ENCODE data around the gene MOGAT1.
"Not testable (repeated sequence)": the region's sequence is repeated elsewhere in the genome, so short reads cannot be mapped to it uniquely, and the experiment has no call there.

MOGAT1 gene

GRCh38 chr2:222713002-222713401 is 41.5 kb downstream of the MOGAT1 start:
- no peak for DNase-seq

DNA sequence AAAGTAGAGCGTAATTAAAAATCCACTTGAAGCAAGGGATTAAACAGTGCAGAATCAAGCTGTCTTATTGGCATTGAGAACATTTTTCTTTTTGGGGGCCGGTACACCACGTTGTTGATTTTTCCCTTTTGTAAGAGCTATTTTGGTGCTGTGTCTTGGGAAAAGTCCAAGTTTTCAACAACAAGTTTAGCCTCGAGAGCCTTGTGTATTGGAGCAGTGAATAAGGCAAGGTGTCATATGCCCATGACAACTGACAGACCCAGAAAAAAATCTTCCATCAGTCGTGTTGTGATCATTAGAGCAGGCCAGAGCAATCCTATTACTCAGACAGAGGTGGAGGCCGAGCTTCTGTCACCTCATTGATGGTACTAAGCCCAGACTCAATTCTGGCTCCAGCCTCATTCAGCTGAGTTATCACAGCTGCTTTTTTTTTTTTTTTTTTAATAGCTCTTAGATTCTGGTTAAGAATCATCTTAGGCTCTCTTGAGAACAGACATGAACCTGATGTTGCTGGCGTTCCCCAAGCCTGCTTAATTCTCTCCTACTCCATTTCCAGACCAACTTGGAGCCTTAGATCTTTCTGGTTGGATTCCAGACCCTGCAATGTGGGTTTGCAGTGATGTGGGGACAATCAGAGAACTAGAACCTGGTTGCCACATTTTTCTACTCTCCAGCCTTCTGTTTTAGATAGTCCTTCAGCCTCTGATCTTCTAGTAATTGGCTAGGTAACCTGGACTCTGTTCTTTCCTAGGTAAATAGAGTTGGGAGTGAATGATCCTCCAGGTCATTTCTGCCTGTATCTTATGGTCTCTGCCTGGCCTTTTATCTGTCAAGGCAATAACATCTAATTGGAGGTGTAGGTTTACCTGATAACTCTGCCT is 43.1 kb downstream of the MOGAT1 start:
- DNase-seq, result no peak

DNA sequence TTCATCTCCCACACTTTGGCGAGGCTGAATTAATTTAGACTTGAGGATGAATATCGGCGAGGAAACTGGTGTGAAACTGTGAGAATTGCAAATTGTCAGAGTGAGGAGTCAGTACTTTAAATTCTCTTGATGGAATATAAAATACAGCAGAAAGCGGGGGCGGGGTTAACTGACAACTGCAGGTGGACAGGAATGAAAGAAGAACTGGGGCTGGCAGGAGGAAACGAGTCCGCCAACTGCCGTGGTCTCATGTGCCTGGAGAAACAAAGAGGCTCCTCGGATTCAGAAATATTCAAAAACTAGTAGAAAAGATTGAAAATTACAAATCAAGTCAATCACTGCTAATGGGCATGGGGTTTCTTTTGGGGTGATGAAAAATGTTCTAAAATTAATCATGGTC is 44.3 kb downstream of the MOGAT1 start:
- DNase-seq, result no peak

DNA sequence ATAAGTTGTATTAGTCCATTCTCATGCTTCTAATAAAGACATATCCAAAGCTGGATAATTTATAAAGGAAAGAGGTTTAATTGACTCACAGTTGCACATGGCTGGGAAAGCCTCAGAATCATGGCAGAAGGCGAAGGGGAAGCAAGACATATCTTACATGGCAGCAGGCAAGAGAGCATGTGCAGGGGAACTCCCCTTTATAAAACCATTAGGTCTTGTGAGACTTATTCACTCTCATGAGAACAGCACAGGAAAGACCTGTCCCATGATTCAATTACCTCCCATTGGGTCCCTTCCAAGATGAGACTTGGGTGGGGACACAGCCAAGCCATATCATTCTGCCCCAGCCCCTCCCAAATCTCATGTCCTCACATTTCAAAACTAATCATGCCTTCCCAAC is 48.3 kb downstream of the MOGAT1 start:
- DNase-seq, result not testable (repeated sequence)

GRCh38 chr2:222721597-222721996 is 50.1 kb downstream of the MOGAT1 start:
- DNase-seq, result not testable (repeated sequence)

DNA sequence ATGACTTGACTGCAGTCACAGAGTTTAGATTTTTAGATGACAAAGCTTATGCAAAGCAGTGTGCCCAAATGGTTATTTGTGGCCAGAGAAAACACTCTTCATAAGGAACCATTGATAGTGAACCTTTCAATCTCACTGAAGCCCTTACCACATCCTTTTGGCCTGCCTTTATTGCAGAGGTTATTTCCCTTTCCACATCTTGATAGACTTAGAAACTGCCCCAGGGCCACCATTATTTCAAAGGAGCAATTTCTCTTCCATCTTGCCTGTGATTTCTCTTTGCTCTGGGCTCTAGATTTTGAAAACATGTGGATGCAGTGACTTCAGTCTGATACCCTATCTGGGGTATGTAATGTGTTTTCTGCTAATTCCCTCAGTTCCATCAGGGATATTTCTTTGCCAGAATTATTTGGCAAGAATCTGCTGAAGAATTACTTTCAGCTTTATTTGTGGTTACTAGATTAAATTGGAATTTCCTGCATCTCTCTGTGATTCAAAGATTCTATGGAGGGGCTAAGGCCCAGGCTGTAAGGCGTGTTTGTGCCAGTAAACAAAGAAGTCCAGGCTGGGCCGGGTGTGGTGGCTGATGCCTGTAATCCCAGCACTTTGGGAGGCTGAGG is 51.0 kb downstream of the MOGAT1 start:
- DNase-seq, result no peak

DNA sequence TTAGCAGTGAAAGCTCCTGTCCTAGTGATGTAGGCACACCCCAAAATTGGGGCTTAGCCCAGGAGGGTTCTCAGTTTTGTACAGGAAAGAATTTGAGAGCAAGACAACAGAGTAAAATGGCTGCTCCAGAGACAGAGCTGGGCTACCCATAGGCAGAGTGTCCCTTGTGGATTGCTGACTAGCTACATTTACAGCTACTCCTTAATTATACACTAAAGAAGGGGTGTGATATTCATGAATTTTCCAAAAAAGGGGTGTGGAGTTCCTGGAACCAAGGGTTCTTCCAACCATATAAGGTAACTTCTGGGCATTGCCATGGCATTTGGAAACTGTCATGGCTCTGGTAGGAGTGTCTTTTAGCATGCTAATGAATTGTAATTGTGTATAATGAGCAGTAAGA is 52.8 kb downstream of the MOGAT1 start:
- no peak for DNase-seq

GRCh38 chr2:222728621-222729020 is 57.2 kb downstream of the MOGAT1 start:
- no peak for DNase-seq

- no peak for DNase-seq
Measured at GRCh38 chr2:222730366-222730999, 59.0 kb downstream of the MOGAT1 start.

- no peak for DNase-seq
Measured at GRCh38 chr2:222731201-222731621, 59.8 kb downstream of the MOGAT1 start.

- no peak for DNase-seq
Measured at GRCh38 chr2:222732489-222733178, 61.2 kb downstream of the MOGAT1 start.

GRCh38 chr2:222733470-222733845 is 62.0 kb downstream of the MOGAT1 start:
- no peak for DNase-seq

- no peak for DNase-seq
Measured at GRCh38 chr2:222733846-222734702, 62.6 kb downstream of the MOGAT1 start.

DNA sequence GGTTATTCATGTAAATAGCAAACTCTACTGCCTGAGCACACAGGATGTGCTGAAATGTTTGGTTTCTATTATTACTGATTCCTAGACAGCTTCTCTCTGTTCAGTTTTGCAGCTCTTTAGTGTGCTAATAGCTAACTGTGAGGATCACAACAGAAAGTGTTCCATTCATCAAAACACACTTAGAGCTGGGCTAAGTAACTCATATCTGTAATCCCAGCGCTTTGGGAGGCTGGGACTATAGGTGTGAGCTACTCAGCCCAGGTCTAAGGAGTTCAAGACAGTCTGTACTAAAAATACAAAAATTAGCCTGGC is 63.2 kb downstream of the MOGAT1 start:
- no peak for DNase-seq

GRCh38 chr2:222736301-222736700 is 64.8 kb downstream of the MOGAT1 start:
- DNase-seq, result no peak

GRCh38 chr2:222736924-222737323 is 65.5 kb downstream of the MOGAT1 start:
- no peak for DNase-seq

- no peak for DNase-seq
Measured at GRCh38 chr2:222738312-222738711, 66.9 kb downstream of the MOGAT1 start.

DNA sequence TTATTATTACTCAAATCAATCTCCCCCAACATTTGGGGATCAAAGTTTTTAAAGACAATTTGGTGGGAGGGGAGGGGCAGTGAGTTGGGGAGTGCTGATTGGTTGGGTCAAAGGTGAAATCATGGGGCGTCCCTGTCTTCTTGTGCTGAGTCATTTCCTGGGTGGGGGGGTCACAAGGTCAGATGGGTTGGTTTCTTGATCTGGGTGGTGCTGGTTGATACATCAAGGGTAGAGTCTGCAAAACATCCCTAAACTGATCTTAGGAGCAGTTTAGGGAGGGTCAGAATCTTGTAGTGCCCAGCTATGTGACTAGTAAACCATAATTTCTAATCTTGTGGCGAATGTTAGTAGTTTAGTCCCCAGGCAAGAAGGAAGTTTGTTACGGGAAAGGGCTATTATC is 67.4 kb downstream of the MOGAT1 start:
- DNase-seq, result no peak

- DNase-seq, result no peak
Measured at GRCh38 chr2:222739939-222740338, 68.5 kb downstream of the MOGAT1 start.

DNA sequence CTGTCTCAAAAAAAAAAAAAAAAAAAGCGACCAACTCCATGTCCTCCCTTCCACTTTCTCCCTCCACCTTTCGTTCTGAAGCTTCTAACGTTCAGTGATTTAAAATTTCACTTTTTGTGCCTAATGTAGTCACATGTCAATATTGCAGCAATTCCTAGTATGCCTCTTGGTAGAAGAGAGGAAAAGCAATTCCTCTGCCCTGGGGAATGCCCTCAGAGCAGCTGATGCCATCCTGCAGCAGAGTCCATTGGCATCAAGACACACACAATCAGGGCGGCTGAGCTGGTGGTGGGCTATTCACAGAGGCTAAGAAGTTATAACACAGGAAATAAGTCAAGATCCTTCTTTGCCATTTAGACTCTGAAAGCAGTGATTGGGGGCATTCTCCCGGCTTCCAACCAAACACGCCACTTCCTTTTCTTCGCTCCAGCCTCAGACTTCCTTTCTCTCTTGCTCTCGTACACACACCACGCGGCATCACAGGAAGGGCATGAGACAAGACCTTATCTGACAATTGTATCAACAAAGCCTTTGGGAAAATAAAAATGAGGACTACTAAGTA is 71.9 kb downstream of the MOGAT1 start:
- no peak for DNase-seq

DNA sequence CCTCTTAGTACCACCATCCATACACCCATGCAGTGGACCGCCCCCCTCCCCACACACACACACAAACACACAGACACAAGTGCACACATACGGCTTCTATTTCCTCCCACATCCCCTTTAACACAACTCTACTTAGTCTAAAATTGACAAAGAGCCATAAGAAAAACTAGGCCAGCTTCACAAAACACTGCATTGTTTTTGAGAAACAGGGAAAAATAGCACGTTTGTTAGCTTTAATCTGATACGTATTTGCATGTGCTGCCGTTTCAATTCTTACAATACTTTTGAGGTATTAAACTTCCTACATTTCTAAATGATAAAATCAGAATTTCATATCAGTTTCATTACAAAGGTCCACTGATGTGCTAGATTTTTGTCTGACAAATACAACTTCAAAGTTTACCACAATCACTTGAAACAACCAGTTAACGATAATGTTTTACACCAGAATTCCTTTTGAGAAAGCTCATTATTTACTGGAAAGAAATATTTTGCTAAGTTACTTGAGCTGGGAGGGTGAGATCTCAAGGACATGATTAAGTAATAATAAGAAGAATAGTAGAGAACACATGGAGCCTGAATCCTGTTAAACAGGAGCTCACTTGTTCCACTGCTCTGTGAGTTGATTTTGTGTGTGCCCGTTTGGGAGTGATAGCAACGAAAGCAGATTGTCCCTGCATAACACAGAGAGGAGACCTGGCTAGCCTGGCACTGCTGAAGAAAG is 74.5 kb downstream of the MOGAT1 start:
- DNase-seq, result no peak

All from T1000 (cell line).